ENCODE results near the gene CXCL3.

The CXCL3 gene

GRCh38 chr4:74018116-74018515 lies 20.4 kb downstream of the CXCL3 start:
- in situ Hi-C loops (cut with HindIII; ENCODE audit: low sequenced_read_pairs): no loop called here

- in situ Hi-C loops (cut with HindIII; ENCODE audit: low sequenced_read_pairs): no loop called here
These were observed 22.4 kb downstream of the CXCL3 start for GRCh38 chr4:74016068-74016467.

DNA sequence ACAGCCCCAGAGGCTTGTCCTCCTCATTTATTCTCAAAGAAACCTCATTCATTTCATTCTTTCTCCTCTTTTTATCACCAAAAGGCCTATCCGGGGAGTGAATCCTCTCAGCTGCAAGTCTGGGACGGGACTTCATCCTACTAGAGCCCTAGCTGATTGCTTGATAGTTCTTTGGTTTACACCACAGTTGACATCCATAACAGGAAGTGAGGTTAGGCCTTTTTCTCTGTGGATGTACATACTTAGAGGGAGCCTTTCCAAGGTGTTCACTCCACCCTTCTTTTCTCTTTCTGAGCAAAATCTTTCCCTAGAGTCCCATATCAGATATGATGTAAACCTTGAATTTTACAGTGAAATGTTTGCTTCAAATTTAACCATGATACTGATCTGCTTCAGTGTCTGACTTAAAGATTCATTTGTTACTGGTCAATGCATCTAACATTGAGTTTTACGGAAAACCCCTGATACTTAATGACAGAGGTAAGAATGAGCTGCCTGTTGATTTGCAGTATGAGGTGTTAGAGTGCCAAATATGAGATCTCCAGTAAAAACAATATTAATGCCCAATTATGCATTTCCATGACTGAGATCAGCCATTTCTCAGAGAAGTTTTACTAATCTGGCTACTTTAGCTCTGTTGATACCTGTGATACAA lies 23.2 kb downstream of the CXCL3 start:
- in situ Hi-C loops (cut with HindIII; ENCODE audit: low sequenced_read_pairs): no loop called here

DNA sequence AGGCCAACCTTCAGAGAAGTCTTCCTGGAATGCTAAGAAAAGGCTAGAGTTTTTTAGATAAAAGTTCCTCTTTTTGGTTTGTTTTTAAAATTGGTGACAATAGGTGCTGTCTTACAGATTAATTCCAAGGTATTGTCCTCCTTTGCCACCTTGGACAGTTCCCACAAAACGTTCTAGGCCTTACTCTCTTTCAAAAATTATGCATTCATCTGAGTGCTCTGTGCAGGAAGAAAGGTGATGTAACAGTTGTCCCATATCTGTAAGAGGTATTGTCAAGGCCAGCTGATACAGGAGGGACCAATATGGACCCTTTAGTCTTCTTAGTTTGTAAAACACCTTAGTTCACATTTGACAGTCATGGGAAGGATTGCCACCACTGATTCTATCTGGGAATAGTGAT lies 24.2 kb downstream of the CXCL3 start:
- in situ Hi-C loops (cut with HindIII; ENCODE audit: low sequenced_read_pairs): no loop called here

DNA sequence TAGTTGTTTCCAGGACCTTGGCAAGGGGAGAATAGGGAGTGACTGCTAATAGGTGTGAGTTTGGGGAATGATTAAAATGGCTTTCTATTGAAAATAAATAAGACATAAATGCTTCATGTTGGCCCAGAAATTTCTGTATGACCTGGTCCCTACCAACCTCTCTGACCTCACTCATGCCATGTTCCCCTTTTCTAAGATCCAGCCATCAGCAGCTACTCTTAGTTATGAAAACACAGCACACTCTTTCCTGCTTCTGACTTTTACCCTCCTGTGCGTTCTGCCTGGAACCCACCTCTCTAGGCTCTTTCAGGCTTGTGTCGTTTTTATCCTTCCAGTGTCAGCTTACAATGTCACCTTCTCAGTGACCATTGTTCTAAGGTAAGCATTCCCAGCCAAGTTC lies 25.2 kb downstream of the CXCL3 start:
- in situ Hi-C loops (cut with HindIII; ENCODE audit: low sequenced_read_pairs): no loop called here

DNA sequence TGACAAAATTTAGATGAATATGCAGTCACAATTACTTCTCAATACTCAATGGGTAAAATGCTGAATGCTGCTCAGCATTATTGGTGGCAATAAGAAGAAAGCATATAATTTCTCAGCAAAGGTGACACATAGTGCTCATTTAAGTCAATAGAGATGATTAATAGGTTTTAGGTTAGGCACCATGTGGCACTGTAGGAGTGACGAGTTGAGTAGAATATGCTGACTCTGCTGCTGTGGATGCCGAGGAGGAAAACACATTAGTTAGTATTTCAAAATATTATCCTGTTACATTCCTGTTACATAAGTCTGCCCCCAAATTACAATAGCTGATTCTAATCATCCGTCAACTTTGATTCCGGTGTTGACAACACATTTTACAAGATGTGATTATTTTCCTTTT lies 26.4 kb downstream of the CXCL3 start:
- in situ Hi-C loops (cut with HindIII; ENCODE audit: low sequenced_read_pairs): no loop called here

GRCh38 chr4:74009307-74009706 lies 29.2 kb downstream of the CXCL3 start:
- in situ Hi-C loops (cut with HindIII; ENCODE audit: low sequenced_read_pairs): no loop called here

GRCh38 chr4:74006009-74006476 lies 32.4 kb downstream of the CXCL3 start:
- in situ Hi-C loops (cut with HindIII; ENCODE audit: low sequenced_read_pairs): no loop called here

GRCh38 chr4:74005528-74005927 lies 33.0 kb downstream of the CXCL3 start:
- in situ Hi-C loops (cut with HindIII; ENCODE audit: low sequenced_read_pairs): no loop called here

DNA sequence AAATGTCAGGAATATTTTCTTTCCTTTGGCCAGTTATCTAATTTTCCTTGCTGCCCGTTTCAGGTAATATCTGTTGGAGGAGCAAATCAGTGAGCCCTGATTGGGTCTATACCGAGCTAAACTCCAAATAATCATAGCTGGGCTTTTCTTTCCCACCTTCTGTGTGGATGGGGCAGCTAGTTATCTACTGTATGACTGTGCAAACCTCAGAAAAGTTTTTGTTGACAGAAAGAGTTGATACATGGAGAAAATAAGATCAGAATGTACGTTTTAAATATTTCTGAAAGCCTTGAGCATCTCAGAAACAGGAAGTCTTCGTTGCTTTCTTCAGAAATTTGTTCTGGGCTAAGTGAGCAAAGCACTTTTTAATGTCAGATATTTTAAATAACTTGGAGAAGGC lies 33.8 kb downstream of the CXCL3 start:
- in situ Hi-C loops (cut with HindIII; ENCODE audit: low sequenced_read_pairs): no loop called here

DNA sequence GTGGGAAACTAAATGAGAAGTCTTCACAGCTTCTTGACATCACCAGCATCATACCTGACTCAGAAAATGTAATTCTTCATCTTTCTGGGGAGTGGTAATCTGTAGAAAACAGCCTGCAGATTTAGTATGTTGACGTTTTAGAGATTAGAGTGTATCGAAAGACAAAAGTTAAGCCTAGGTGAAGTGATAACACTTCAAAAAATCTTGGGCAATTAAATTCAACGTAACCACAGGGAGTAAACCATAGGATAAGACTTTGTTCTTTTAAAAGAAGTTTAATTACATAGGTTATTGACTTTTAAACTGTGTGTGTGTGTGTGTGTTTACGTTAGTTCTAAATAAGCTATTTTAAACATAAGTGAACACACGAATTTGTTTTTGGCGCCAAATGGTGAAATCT lies 38.2 kb downstream of the CXCL3 start:
- in situ Hi-C loops (cut with HindIII; ENCODE audit: low sequenced_read_pairs): no loop called here

DNA sequence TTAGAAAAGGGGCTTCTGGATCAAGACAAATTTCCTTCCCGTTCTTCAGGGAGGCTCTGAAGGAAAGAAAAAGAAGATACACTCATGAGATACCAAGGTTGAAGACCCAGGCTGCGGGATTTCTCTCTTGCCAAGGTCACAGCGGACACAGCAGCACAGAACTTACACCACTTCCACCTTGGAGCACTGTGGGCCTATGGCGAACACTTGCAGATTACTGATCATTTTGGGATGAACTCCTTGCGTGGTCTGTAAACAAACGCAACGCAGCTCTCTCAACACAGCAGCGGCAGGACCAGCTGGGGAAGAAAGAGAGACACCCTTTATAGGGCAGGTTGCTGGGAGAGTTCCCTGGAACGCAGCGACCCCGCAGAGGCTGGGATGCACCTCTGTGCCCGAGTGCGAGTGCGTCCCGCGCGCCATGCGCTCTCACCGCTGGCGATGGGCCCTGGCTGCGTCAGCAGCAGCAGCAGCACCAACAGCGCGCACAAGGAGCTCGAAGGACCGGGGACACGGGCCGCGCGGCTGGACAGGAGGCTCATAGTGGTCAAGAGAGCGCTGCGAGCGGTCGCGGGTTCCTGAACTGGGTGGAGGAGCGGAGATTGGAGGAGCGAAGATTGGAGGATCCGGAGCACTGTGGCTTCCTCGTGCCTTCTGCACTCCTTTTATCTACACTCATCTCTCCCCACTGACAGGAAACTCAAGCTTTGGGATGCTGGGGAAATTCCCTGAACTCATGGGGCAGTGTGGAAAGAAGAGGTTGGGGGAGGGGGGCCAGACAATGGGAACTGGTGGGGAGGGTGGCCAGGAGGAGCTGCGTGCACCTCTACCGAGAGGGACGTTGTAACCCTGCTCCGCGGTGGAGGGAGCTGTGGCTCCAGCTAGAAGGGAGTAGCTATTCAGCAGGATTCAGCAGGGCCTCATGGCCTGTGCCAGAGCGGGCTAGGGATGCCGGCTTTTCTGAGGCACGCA lies 40.2 kb downstream of the CXCL3 start, which contains the start of gene CXCL5:
TSS of gene CXCL5 (minus strand) at position 638 of the 972 bp plus-strand sequence. CDS start at position 542, 96 bp downstream.
- in situ Hi-C loops (cut with HindIII; ENCODE audit: low sequenced_read_pairs): no loop called here

GRCh38 chr4:73992050-73992449 lies 46.4 kb downstream of the CXCL3 start:
- in situ Hi-C loops (cut with HindIII; ENCODE audit: low sequenced_read_pairs): no loop called here

GRCh38 chr4:73991742-73992000 lies 46.8 kb downstream of the CXCL3 start:
- in situ Hi-C loops (cut with HindIII; ENCODE audit: low sequenced_read_pairs): no loop called here

- in situ Hi-C loops (cut with HindIII; ENCODE audit: low sequenced_read_pairs): no loop called here
These were observed 47.3 kb downstream of the CXCL3 start for GRCh38 chr4:73990988-73991741.

DNA sequence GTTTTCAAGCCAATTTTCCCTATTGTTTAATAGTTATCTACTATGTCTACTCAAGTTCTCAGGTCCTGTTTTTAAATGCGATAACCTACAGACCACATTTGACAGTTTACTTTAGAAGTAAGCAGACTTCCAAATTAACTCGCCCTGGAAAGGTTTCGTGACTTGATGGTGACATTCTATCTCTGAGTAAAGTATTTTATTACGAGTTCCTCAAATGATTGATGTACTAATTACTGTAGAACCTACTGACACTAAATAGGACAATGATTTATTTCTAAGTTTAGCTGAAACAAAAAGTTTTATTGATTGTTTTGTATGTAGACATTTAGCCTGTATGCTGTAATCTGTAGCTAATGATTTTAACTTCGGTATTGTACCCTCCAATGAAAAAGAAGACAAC lies 48.6 kb downstream of the CXCL3 start:
- in situ Hi-C loops (cut with HindIII; ENCODE audit: low sequenced_read_pairs): no loop called here

- in situ Hi-C loops (cut with HindIII; ENCODE audit: low sequenced_read_pairs): no loop called here
These were observed 49.5 kb downstream of the CXCL3 start for GRCh38 chr4:73989031-73989430.

DNA sequence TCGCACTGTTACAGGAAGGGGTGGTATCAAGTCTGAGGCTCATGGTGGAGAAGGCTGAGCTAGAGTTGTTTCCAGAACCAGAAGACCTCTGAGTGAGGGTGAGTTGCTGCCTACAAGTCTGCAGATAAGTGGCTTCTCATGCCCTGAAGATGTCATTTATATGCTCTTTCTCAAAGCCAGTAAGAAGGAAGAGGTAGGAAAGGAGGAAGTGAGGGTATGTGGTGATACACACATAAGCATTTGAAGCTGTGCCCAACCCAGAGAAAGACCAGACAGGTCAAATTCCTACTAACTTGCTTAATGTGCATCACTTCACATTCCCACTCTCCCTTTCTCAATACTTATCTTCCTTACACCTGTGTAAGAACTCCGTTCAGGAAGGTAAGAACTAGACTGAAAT lies 50.4 kb downstream of the CXCL3 start, which contains the start of gene PPBP:
TSS of gene PPBP (minus strand) at position 130 of the 400 bp plus-strand sequence. CDS start at position 43, 87 bp downstream.
- in situ Hi-C loops (cut with HindIII; ENCODE audit: low sequenced_read_pairs): no loop called here

Data from endothelial cell of hepatic sinusoid (primary cell).